Inferior parietal cortex (tissue), 1 donor: Measurements from ENCODE around the gene CALML3.

Experiments used
- DNase-seq: peaks from one replicate; pipeline ENCODE4 v3.0.0-alpha.2; 2016; ENCODE audit errors: extremely low spot score

Gene CALML3

DNA sequence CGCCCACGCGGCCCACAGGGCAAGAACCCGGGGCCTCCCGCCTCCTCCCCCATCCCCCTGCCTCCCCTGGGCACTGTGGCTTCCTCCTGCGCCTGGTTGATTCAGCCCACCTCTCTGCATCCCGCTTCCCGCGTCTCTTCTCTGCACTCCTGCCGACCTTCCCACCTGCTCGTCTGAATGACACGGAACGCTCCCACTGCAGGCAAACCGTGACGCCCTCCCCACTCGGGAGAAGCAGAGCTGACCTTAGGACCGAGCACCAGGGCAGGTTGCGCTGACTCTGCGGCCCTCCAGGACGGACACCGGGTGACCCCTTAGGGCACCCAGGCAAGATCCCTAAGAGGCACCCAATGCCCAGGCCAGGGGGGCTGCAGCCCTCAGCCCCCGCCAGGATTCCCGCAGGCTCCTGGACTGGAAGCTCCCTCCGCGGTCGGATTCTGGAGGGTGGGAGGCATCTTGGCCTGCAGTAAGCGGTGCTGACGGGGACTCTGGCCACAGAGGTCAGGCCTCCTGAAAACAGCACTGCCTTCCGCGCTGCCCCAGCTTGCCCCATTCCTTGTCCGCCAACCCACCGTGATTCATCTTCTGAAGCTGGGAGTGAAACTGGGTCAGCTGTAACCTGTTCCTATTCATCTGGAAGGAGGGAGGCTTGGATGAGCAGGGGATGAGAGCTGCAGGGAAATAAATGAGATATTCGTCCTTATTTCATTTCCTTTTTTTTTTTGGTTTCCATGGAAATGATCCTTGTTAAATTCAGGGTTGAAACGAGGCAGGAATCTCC, 990 bp downstream of the CALML3 start:
- DNase-seq, result no peak

DNA sequence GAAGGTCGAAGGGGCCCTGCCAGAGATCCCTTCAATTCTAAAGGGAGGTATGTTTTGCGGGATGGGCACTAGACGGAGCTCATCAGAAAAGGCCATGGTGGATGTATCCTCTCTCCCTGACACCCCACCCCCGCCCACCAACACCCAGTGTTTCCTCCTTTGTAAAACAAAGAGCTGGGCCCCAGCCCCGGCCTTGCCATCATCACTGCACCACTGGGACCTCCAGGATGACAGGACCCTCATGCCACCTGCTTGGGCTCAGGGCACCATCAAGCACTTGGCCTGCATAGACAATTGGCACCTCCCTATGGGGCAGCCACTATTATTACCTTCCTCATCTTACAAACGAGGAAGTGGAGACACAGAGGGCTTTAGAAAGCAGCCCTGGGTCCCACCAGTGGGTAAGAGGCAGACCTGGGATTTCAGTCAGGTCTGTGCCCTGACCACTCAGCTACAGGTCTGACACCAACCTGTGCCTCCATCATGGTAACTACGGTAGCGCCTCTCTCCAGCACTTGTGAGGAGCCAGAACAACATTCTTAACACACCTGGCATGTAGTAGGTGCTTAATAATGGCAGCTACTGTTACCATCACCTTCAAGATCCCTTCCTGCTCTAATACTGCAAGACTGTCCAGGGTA, 2.0 kb downstream of the CALML3 start:
- DNase-seq, result no peak

DNA sequence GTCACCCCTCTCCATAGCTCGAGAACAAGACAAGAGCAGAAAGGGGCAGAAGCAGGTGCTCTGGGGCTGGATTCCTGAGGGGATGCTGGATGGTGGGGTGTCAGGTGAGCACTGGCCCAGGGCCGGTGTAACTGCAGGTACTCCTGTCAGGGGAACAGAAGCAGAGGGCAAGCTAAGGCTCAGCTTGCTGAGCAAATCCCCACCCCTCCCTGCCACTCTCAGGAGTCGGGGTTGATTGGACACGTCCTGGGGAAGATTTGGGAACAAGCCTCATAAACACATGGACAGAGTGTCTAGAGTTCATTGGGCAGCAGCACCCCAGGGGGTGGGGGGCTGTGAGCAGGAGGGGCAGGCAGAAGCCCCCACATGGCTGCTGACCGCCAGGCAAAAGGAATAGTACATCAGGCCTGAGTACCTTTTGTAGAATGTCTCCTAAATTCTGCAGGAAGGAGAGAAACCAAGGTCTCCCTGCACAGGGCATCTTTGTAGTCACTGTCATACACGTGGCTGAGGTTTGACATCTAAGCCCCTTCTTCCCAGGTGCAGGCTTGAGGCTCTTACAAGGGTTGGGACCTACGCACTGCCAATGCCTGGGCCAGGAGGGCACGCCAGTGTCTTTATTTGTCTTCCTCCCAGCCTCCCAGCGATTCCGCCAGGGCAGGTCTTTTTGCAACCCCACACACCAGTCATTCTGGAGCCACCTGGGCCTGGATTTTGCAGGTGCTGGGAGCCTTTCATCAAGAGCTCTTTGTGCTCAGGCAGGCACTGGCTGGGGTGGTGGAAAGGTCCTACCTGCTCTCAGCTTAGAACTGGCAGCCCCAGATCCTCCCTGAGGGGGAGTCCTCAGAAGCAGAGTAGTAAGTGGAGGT, 2.8 kb downstream of the CALML3 start:
- DNase-seq, result no peak

DNA sequence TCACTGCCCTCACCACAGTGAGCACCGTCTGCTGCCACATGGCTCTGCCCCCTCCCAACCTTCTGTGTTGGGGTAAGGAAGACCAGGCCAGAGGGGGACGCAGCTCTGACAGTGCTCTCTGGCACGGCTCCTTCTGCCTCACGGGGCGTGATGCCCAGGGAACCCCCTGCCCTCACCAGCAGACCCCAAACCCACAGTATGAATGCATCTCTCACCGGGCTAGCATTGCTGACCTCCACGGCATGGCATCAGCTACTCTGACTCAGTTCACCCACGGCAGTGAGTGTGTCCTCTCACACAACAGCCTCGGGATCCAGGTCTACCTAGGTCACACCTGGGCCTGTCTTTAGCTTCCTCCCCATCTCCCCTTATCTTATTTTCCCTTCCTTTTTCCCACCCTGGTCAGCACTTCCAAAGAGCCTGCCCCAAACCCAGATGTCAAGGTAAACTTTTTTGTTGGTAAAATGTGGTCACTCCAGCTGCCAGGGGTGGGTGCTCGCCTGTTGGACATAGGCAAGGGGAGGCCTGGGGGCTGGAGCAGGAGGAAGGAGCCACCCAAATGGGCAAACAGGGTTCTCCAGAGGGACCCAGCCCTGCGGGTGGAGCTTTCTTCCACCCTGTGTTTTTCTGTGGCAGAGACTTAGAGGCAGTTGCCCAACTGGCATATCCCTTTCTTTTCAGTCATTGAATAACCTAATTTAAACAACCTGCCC, 4.4 kb downstream of the CALML3 start:
- no peak for DNase-seq

DNA sequence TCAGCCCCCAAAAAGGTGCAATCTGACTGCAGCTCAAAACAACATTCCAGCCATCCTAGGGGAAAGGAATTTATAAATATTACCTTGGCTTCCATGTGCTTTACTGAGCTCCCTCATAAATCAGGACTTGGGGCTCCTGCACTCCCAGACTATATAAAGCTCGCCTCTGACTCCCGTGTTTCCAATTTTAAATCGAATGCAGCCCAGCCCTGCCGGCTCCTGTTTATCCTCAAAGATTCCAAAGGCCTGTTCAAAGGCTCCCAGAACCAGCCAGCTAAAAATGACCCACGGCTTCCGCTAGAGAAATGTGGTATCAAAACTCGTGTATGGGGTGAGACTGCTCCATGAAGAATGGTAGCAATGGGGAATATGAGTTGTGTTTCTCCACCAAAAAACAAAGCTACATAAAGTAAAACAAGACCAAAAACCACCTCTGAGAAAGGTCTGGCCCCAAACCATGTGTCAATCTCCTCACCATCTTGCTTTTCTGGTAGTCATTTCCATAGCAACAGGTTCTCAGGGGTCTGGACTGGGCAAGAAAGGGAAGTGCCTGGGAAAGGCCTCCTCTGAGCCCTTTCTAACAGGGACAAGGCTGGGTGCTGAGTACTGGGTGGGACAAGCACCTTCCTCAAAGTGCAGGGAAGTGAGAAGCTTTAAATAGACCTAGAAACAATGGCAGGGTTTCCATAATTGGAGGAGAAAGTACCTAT, 5.1 kb downstream of the CALML3 start:
- no peak for DNase-seq

DNA sequence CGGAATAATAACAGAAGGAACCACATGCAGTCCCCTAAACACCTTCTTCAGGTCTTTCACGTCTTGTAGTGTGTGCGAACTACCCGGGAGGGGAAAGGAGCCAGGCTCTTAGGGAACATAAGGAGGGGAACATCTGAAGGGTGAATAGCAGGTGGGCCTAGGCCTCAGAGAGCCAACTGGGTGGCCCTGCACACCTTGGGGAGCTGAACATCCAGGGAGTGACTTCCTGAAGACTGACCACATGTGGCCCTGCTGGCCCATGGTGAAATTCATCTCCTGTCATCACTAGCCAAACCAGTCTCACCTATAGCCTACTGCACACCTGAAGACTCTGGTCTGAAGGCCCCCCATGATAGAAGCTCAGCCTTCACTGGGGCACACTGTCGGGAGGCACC, 5.6 kb downstream of the CALML3 start:
- no peak for DNase-seq

DNA sequence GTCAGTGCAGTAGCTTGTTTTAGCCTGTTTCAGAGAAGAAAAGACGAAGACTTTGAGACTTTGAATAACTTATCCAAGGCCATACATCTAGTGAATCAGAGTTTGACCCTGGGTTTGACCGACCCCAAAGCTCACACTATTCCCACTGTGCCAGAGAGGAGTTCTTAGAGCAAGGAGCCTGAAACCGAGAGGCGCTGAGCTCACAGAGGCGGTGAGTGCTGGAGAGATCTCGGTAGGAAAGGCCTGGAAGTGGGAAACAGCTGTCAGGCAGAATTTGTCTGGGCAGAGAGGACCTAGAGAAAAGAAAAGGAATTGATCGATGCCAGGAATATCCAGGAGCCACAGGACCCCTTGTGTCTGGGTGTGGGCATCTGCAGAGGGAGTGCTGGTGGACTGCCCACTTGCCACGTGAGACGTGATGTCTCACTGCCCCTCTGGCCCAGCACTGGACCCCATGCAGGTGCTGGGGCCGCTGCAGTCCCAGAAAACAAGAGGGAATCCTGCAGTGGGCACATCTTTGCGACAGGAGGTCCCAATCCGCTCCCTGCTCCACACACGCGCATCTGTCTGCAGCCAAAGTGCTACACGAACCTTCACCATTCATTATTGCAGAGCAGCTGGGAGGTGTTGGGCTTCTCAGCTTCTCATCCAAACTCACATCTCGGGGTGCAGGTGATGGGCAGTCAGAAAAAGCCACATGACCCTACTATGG, 6.2 kb downstream of the CALML3 start:
- DNase-seq, result no peak

DNA sequence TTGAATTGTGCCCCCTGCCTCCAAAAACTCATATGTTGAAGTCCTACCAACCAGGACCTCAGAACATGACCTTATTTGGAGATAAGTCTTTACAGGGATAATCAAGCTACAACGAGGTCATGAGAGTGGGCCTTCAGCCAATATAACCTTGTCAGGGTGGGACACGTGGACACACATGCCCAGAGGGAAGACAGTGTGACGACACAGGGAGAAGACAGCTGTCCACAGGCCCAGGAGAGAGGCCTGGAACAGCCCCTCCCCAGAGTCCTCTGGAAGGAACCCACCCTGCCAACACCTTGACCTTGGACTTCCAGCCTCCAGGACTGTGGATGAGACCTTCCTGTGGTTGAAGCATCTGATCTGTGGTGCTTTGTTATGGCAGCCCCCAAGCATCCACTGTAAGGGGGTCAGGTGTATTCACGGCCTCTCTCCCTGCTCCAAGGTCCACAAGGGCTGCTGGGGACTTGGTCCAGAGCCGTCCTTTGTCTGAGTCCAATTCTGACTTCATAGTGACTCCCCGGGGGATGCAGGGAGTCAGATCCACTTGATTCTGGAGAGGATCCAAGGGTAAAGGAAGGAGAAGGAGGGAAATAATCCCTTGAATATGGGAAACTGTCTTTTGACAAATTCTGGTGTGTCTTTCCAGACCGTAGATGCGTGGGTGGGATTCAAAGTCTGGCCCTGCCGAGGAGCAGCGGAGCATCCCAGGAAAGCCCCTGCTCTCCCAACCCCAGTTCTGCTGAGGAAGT, 7.0 kb downstream of the CALML3 start:
- no peak for DNase-seq

DNA sequence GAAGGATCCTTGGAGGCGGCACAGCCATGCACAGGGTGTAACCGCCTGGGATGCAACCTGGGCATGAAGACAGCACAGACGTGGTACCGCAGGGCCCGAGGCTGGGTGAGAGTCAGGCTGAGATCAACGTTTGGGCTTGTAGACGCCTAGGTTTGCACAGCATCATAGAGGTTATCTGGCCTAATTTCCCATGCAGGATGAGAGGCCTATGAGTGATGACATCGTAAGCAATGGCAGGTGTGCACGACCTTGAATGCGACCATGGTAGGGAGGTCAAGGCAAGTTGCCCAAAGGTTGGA, 7.5 kb downstream of the CALML3 start:
- no peak for DNase-seq

DNA sequence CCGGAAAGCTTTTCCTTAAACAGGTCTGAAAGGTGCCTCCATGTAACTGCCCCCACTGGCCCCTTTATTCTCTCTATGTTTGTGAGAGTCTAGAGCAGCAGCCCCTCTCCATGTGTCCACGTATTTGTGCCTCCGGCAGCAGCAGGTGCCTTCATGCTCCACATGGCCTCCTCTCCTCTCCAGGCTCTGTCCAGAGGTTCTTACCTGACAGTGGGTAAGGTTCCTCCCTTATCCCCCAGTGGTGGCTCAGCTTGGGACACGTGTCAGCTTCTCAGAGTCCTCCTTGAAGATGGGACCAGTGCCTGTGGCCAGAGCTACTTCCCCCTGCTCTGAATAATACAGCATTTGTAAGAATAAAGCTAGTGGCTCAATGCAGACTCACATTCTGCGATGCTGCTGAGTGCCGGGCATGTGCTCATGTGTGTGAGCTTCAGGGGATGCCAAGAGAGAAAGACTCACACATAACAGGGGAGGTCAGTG, 7.9 kb downstream of the CALML3 start:
- DNase-seq, result no peak

DNA sequence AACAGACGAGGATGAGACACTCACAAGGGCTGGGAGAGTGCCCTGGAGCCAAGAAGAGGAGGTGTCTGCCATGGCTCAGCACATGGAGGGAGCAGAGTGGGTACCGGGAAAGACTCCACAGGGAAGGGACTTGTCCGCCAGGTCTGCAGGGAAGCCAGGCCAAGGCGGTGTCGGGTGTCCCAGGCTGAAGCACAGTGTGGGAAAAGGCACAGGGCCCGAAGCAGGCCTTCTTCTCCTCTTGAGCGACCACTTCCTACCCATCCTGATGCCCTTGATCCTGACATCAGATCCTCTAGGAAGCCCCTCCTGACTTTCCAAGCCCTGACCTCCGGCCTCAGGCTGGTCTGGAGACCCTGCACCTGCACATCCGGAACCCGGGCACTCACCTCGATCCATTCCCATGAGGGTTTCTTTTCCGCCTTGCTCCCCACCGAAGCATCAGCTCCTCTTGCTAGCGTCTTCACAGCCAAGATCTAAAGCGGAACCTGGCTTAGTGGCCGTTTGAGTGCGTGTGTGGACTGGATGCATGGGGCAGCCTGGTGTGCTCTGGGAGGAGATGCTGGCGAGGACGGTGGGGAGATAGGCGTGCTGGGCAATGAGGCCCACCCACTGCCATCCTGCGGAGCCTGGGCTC, 8.5 kb downstream of the CALML3 start:
- DNase-seq, result no peak

DNA sequence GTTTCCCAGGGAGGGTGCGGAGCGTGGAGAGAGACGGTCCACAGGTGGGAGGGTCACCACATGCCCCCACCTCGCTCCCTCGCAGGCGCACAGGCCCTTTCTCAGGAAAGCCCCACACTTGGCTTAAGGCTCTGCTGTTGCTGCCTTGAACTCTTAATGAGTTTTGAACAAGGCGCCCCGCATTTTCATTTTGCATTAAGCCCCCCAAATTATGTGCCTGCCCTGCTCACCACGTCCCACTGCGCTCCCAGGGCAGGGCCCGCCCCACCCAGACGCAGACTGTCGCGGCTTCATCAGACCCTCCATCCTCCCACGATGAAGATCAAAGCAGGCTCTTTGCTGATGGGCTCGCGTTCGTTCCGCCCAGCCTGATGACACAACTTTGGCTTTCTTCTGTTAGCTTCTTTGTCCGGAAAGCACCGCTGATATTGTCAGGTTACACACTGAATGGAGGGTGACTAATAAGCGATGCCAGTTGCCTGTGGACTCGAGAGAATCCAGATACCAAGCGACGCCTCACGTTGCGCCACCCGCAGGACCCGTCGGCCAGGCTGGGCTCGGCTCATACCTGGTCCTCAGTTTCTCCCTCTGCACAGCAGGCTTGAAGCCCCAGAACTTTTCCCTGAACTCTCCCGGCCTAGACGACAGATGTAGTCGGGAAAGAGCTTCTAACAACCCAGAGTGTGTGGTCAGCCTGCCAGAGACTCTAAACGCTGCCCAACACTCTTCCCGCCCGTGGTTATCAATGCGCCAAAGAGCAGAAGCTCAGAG, 9.5 kb downstream of the CALML3 start:
- DNase-seq, result no peak

DNA sequence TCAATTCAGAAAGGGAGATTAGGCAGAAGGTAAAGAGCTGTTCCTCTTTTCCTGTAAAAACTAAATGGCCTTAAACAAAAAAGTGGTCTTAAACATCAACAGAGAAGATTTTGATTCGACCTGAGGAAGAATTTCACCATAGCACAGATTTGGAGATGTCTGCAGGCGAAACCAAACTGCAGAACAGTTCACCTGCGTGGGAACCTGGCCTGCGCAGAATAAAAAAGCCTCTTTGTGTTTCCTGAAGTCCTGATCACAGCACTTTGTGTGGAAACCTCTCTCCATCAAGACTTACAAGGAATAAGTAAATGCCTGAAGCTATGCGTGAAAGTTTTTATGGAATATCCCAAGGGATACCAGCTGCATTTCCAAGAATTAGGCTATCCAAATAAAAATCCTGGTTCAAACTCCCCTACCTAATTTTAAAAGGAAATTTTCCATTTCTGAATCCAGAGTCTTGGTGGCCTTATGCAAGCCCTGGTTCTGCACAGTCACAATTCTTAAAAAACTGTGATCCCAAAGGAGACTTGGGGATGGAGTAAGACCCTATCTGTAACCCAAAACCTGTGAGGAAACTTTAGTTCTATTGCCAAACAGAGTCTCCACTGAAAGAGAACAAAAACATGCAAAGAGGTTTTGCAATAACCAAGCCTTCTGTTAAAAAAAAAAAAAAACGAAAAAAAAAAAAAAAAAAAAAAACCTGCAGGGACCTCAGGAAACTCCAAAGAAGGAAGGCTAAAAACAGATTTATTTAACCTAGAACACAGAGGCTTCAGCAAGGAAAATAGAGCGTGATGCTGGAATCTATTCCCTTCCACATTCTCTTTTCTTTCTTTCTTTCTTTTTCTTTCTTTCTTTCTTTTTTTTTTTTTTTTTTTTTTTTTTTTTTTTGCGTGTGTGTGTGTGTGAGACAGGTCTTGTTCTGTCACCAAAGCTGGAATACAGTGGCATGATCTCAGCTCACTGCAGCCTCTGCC, 10.4 kb downstream of the CALML3 start:
- DNase-seq, result no peak

DNA sequence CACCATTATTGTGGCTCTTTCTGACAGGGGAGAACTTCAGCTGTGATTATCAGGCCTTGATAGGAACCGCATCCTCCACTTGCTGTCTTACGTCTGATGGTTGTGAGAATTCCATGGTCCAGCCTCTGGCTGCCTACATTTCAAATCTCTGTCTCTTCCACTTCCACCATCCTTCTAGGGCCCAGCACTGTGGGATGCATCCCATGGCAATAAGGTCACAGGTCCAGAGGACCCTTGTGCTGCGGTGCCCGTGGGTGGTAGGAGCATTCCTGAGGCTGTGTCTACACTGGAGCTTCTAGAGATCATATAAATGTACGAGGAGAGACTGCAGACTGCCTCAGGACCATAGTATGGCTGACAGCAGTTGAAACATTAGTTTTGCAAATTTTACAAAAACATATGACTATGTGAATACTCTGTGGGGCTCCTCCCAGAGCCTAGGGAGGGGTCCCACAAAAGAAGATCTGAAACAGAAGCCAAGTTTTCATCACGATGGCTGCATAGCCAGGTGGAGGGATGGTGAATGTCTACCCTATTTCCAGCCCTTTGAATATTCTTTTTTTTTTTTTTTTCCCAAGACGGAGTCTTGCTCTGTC, 11.8 kb downstream of the CALML3 start:
- no peak for DNase-seq

DNA sequence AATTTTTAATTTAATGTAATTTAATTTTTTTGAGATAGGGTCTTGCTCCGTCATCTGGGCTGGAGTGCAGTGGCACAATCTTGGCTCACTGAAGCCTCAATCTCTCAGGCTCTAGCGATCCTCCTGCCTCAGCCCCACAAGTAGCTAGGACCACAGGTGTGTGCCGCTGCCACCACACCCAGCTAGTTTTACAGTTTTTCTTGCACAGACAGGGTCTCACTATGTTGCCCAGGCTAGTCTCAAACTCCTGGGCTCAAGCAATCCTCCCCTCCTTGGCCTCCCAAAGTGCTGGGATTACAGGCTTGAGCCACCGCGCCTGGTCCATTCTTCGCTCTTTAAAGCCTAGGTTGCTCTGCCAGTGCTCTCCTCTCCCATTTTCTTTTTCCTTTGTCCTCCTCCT, 12.9 kb downstream of the CALML3 start:
- no peak for DNase-seq

DNA sequence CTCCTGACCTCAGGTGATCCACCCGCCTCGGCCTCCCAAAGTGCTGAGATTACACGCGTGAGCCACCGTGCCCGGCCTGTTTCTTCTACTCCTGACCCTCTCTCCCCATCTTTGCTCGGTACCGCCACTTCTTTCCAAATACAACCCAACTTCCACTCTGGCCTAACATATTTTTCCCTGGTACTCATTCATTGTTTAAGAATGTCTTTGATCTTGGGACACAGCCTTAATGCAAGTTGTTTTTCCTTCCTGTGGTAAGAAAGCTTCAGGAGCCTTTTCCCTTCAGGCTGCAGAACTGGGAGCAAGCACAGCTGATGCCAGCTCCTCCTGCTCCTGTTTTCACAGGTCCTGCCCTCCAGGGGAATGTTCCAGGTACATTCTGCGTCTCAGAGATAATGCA, 13.7 kb downstream of the CALML3 start:
- DNase-seq, result no peak
